Epithelial cell of esophagus (primary cell): Measurements from ENCODE around the gene HLA-DRA.

Experiments
- DNase-seq: peaks from one replicate; pipeline ENCODE4 v3.0.0; 2010; ENCODE audit warnings: low read depth
- H3K4me3 ChIP-seq: 2 replicates; pipeline ENCODE4 v1.5.1; 2011; ENCODE audit warnings: mild to moderate bottlenecking, low read length, control low read depth
- CTCF ChIP-seq: IDR thresholded peaks from 2 replicates; pipeline ENCODE4 v1.5.1; 2011; ENCODE audit warnings: low read depth, mild to moderate bottlenecking, low read length, control low read depth, inconsistent platforms; ENCODE audit not compliant: insufficient read depth; ENCODE audit errors: missing control alignments

Gene HLA-DRA

GRCh38 chr6:32413427-32414047 is 26.1 kb upstream of the HLA-DRA start:
- peak; percentile 97 for TF ChIP-seq CTCF
- no peak overlapping the region for H3K4me3 ChIP-seq
- DNase-seq, result peak; percentile 82

- TF ChIP-seq CTCF, result peak; percentile 100
- peak; percentile 74 for DNase-seq
- H3K4me3 ChIP-seq, result no peak overlapping the region
Observed at GRCh38 chr6:32415521-32416019, 24.1 kb upstream of the HLA-DRA start.

GRCh38 chr6:32416036-32416435 is 23.7 kb upstream of the HLA-DRA start:
- no peak for TF ChIP-seq CTCF
- DNase-seq, result no peak
- H3K4me3 ChIP-seq, result no peak overlapping the region

- no peak overlapping the region for H3K4me3 ChIP-seq
- no peak for TF ChIP-seq CTCF
- DNase-seq, result peak; percentile 86
Observed at GRCh38 chr6:32424589-32425300, 14.9 kb upstream of the HLA-DRA start.

GRCh38 chr6:32426338-32426737 is 13.3 kb upstream of the HLA-DRA start:
- DNase-seq, result no peak
- TF ChIP-seq CTCF, result no peak
- no peak overlapping the region for H3K4me3 ChIP-seq

GRCh38 chr6:32427218-32427617 is 12.5 kb upstream of the HLA-DRA start:
- no peak for DNase-seq
- no peak overlapping the region for H3K4me3 ChIP-seq
- TF ChIP-seq CTCF, result no peak
